Karpas-422 (cell line): Measurements from ENCODE around the gene KIF3A. TPM values are rescaled to one million over a fixed set of nuclear protein-coding genes. Genes with fewer than 3 reads are reported as not detected.

ENCODE experiments used
- DNase-seq: peaks from one replicate; pipeline ENCODE4 v3.0.0-alpha.2; 2015
- H2AFZ ChIP-seq: fragments of 200-600 bp; sonication (generic); 2 replicates; pipeline ENCODE4 v1.6.1; 2014; ENCODE audit warnings: antibody characterized with exemption, low read length, mixed read lengths
- H3K27ac ChIP-seq: fragments of 200-600 bp; sonication (generic); 2 replicates; pipeline ENCODE4 v1.5.1; 2014; ENCODE audit warnings: mild to moderate bottlenecking, low read length, moderate library complexity
- H3K27me3 ChIP-seq: fragments of 200-600 bp; sonication (generic); 2 replicates; pipeline ENCODE4 v1.6.1; 2014; ENCODE audit warnings: low read length, mixed read lengths
- H3K36me3 ChIP-seq: fragments of 200-600 bp; sonication (generic); 2 replicates; pipeline ENCODE4 v1.6.1; 2014; ENCODE audit warnings: low read length, mixed read lengths; ENCODE audit not compliant: insufficient read depth
- H3K4me1 ChIP-seq: fragments of 200-600 bp; sonication (generic); 2 replicates; pipeline ENCODE4 v1.6.1; 2014; ENCODE audit warnings: mild to moderate bottlenecking, low read length, mixed read lengths
- H3K4me2 ChIP-seq: fragments of 200-600 bp; sonication (generic); 2 replicates; pipeline ENCODE4 v1.6.1; 2014; ENCODE audit warnings: low read length, low read depth, mild to moderate bottlenecking; ENCODE audit not compliant: poor library complexity, severe bottlenecking
- H3K4me3 ChIP-seq: fragments of 200-600 bp; sonication (generic); 2 replicates; pipeline ENCODE4 v1.5.1; 2014; ENCODE audit warnings: mild to moderate bottlenecking, antibody characterized with exemption, low read length, mixed read lengths
- H3K79me2 ChIP-seq: fragments of 200-600 bp; sonication (generic); 2 replicates; pipeline ENCODE4 v1.6.1; 2014; ENCODE audit warnings: mild to moderate bottlenecking, low read length, mixed read lengths
- H3K9ac ChIP-seq: fragments of 200-600 bp; sonication (generic); 2 replicates; pipeline ENCODE4 v1.6.0; 2014; ENCODE audit warnings: low read length
- H3K9me2 ChIP-seq: fragments of 200-600 bp; sonication (generic), shearing (Covaris generic); replicated peaks from 2 replicates; pipeline ENCODE4 v1.6.0; 2014; ENCODE audit warnings: mild to moderate bottlenecking, low read length, moderate library complexity; ENCODE audit not compliant: insufficient read depth
- H3K9me3 ChIP-seq: fragments of 300-700, 200-600 bp; sonication (generic); 2 replicates; pipeline ENCODE4 v1.6.1; 2014; ENCODE audit warnings: low read length, mixed read lengths
- H4K20me1 ChIP-seq: fragments of 200-600 bp; sonication (generic); 2 replicates; pipeline ENCODE4 v1.6.1; 2014; ENCODE audit warnings: mild to moderate bottlenecking, antibody characterized with exemption, low read length, low read depth; ENCODE audit not compliant: insufficient read depth
- total RNA-seq: library from RNA; depleted of rRNA; stranded (reverse); fragments of >200 nt; shearing (Covaris generic); gene quantifications from 2 replicates; pipeline ENCODE4 v1.2.3, GENCODE V29; 2014; ENCODE audit warnings: low replicate concordance

Gene KIF3A
- total RNA-seq, 1 experiment from 2014 or later = 23.1 TPM

DNA sequence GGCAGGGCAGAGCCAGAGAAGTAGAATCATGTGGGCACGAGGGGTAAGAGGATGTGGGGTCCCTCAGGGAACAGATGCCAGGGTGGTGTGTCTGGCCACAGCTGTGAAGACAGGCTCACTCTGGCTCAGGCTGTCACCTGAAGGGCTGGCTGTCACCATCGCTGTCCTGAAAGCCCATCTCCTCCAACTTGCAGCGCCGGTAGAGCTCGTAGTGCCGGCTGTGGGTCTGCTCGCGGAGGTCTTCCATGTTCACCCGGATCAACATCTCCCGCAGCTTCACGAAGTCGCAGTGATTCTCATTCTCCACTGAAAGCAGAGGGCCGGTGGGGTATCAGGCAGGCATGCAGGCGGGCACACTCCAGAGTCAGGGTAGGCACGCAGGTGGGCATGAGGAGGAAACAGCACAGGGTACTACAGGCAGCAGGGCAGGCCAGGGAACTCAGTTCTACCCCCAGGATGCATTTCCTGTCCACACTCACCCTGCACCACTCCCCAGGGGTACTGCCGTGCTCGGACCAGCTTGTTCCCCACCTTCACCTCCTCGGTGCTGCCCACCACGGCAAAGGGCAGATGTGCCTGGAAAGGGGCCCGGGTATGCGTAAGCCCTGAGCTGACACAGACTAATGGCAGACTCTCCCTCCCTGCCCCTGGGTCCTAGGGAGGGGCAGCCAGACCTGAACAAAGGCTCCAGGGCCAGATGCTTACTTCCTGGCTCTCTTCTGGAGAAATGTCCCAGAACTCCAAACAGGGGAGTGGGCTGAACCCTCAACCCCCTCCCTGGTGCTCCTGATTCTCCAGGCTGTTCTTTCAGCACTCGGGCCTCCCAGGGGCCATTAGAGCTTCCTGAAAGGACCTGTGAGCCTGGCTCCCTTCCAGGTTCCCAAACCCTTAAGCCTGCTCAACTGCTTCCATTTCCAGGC is 24.2 kb upstream of the KIF3A start:
- H3K4me3 ChIP-seq = no peak overlapping the region
- no peaks in the 10 kb centered on the region for H3K27me3 ChIP-seq
- no peak overlapping the region for H3K9ac ChIP-seq
- H3K79me2 ChIP-seq = no peaks in the 10 kb centered on the region
- no peaks in the 10 kb centered on the region for H4K20me1 ChIP-seq
- no peaks in the 10 kb centered on the region for H3K36me3 ChIP-seq
- H3K4me1 ChIP-seq = no peaks in the 10 kb centered on the region
- no peaks in the 10 kb centered on the region for H3K9me2 ChIP-seq
- H3K4me2 ChIP-seq = no peak overlapping the region
- no peak for DNase-seq
- H3K27ac ChIP-seq = no peak overlapping the region
- no peaks in the 10 kb centered on the region for H3K9me3 ChIP-seq
- no peak overlapping the region for H2AFZ ChIP-seq

DNA sequence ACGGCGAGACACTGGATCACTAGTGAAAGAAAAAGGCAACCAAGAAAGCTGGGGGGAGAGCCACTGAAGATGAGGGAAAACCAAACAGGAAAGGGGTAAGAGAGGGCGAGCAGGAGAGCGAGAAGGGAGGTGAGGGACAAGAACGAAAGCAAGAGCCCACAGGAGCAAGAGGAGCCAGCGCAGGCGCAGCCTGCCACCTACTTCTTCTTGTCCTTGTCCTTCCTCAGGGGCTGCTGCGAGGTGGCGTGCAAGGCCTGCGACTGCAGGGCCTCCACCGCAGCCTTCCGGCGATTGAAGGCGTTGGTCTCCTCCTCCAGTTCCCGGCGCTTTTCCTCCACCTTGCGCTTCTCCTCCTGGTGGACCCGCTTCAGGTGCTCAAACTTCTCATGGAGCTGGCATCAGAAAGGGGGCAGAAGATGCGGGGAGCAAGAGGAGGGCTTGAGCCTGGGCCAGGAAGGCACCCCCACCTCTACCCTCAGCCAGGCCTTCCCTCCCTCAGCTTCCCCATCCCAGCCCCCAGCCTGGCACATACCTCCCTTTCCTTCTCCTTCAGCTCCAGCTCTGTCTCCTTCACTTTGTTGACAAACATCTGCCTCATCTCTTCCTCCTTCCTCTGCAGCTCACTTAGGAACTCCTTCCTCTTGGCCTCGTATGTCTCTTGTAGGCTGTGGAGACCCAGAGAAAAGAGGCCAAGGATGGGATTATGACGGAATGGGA is 23.4 kb upstream of the KIF3A start:
- Histone ChIP-seq H4K20me1 (no peaks in the 10 kb centered on the region), H3K9me3 (no peaks in the 10 kb centered on the region), H3K27ac (no peak overlapping the region), H3K79me2 (no peaks in the 10 kb centered on the region), H3K4me1 (no peaks in the 10 kb centered on the region), H3K9me2 (no peaks in the 10 kb centered on the region), H3K36me3 (no peaks in the 10 kb centered on the region), H3K9ac (no peak overlapping the region), H2AFZ (no peak overlapping the region), H3K27me3 (no peaks in the 10 kb centered on the region), H3K4me2 (no peak overlapping the region), H3K4me3 (no peak overlapping the region)
- DNase-seq = no peak

DNA sequence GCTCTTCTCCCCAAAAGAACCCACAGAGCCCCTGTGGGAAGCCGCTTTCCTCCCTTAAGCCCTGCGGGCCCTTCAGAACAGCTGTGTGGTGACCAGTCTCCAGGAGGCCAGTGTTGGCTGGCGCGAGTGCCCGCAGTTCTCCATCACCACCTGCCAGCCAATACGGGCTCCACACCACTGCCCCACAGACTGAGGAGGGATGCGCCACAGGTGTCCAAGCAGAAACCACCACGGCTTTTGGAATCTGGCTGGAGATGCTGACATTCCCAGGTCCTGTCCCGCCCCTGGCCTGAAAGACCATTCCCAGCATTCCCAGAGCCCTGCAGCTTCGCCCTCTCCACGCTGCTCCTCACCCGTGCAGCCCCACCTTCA is 22.7 kb upstream of the KIF3A start:
- H3K79me2 ChIP-seq = no peaks in the 10 kb centered on the region
- no peaks in the 10 kb centered on the region for H3K36me3 ChIP-seq
- no peak overlapping the region for H3K4me2 ChIP-seq
- no peak overlapping the region for H3K27ac ChIP-seq
- H3K9me2 ChIP-seq = no peaks in the 10 kb centered on the region
- no peak overlapping the region for H3K4me3 ChIP-seq
- H4K20me1 ChIP-seq = no peaks in the 10 kb centered on the region
- H3K9ac ChIP-seq = no peak overlapping the region
- no peak for DNase-seq
- H3K9me3 ChIP-seq = no peaks in the 10 kb centered on the region
- no peaks in the 10 kb centered on the region for H3K4me1 ChIP-seq
- H3K27me3 ChIP-seq = no peaks in the 10 kb centered on the region
- no peak overlapping the region for H2AFZ ChIP-seq

DNA sequence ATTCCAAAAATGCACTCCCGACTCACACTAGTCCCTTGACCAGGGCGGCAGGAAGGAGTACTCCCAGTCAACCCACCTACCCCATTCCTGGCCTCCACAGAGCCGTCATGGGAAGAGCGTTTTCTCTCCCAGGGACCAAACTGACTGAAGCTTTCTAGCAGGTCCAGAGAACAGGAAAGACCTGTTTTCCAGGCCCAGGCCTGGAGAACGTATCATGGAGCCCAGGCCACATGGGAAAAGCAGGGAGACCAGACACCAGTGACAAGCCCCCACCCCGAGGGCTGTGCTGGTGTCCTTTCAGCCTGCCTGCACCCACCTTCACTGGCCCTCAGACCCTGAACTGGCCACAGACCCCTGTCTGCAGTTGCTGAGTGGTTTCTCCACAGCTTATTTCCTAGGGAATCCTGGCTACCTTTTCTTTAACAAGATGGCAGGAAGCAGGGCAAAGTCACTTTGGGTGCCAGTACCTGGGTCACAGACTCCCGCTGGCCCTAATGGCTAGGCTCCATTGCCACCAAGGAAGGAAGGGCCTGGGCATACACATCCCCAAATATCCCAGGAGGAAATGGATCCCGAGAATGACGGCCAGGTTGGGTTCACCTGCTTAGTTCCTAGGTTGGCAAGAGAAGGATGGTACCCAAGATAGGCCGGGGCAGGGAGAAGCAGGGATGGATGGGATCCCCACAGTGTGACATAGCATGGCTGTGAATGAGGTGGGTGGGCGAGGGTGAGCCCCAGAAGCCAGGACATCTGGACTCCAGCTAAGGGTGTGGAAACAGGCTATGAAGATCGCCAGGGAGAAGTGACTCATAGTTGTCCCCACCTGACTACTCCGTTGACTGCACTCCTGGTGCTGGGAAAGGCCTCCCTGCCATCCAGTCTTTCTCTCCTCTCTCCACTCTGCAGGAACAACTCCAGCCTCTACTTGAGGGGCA is 22.0 kb upstream of the KIF3A start:
- H3K27me3 ChIP-seq = no peaks in the 10 kb centered on the region
- H3K9me3 ChIP-seq = no peaks in the 10 kb centered on the region
- H3K4me1 ChIP-seq = no peaks in the 10 kb centered on the region
- no peak overlapping the region for H2AFZ ChIP-seq
- no peak overlapping the region for H3K4me2 ChIP-seq
- no peaks in the 10 kb centered on the region for H3K79me2 ChIP-seq
- no peak overlapping the region for H3K27ac ChIP-seq
- H3K4me3 ChIP-seq = no peak overlapping the region
- H4K20me1 ChIP-seq = no peaks in the 10 kb centered on the region
- H3K9ac ChIP-seq = no peak overlapping the region
- DNase-seq = no peak
- no peaks in the 10 kb centered on the region for H3K36me3 ChIP-seq
- H3K9me2 ChIP-seq = no peaks in the 10 kb centered on the region

DNA sequence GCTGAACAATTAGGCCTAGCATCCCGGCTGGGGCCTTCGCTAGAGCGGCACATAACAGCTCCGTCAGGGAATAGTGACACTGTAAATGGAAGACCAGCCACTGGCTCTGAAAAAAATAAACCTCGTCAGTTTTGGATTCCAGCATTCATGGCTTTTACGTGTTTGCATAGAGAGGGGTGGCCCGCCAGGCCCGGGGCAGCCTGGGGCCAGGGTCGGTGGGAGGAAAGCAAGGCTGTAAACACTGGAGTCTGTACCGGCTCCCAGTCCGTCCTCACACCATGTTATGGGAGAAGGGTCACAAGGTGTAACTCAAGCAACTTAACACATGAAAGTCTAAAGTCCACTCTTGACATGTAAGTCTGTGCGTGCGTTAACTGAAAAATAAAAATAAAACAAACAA is 21.1 kb upstream of the KIF3A start:
- Histone ChIP-seq H3K27me3 (no peaks in the 10 kb centered on the region), H3K9me2 (no peaks in the 10 kb centered on the region), H3K79me2 (no peaks in the 10 kb centered on the region), H3K4me3 (no peak overlapping the region), H3K4me2 (no peak overlapping the region), H4K20me1 (no peaks in the 10 kb centered on the region), H3K36me3 (no peaks in the 10 kb centered on the region), H2AFZ (no peak overlapping the region), H3K9me3 (no peaks in the 10 kb centered on the region), H3K9ac (no peak overlapping the region), H3K27ac (no peak overlapping the region), H3K4me1 (no peaks in the 10 kb centered on the region)
- DNase-seq = no peak

DNA sequence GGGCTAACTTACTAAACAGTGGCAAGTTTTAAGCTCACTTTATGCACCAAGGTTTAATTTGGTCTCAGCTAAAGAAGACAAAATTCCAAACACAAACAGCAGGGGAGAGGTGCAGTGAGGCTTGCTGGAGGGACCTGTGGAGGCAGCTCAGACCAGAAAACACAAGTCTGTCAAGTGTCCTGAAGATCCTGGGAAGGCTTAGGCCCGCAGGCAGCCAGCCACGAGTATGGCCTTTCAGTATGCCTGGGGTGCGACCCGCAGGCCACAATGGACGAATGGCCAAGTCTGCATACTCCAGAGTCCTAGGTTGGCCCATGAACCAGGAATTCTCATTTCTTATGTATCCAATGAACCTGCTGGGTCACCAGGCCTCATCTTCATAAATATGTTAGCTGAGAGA is 19.2 kb upstream of the KIF3A start:
- Histone ChIP-seq H3K9me3 (no peaks in the 10 kb centered on the region), H3K4me1 (no peaks in the 10 kb centered on the region), H3K36me3 (no peaks in the 10 kb centered on the region), H3K4me3 (no peak overlapping the region), H4K20me1 (no peaks in the 10 kb centered on the region), H3K79me2 (no peaks in the 10 kb centered on the region), H3K27ac (no peak overlapping the region), H2AFZ (no peak overlapping the region), H3K9me2 (no peaks in the 10 kb centered on the region), H3K4me2 (no peak overlapping the region), H3K27me3 (no peaks in the 10 kb centered on the region), H3K9ac (no peak overlapping the region)
- no peak for DNase-seq

DNA sequence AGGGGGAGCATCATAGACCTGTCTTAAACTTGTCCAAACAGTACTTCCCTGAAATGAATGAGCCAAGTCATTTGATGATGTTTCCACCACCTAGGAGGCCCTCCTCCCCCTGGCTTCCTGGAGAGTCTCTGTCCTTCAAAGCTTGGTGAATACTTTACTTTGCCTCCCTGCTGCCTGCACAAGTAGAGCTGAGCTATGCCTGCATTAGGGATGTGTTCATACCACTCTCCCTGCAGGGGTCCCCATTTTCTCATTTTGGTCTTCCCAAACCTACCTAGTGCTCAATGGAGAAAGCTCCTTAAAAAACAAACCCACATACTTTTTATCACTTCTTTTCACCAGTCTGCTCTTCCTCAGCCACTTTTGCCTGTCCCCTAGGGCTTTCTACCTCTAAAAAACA is 17.6 kb upstream of the KIF3A start:
- no peak overlapping the region for H3K4me3 ChIP-seq
- H3K27ac ChIP-seq = no peak overlapping the region

DNA sequence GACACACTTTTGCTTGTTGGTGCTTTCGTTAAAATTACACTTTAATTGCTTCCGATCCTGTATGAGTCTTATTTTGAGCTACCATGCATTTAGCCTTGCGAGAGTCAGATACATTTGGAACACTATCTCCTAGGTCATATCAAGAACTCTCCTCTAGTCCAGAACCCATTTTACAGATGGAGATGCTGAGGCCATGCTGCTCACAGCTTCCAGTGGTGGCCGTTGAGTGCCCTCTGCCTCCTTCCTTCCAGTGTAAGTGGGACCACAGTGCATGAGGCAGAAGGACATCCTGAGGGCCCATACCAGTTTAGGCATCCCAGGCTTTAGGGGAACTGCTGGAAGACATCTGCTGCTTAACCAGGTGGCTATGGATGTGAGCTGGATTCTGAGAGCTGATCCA is 16.8 kb upstream of the KIF3A start:
- Histone ChIP-seq H3K79me2 (no peaks in the 10 kb centered on the region), H3K27ac (no peak overlapping the region), H4K20me1 (no peaks in the 10 kb centered on the region), H2AFZ (no peak overlapping the region), H3K9ac (no peak overlapping the region), H3K36me3 (no peaks in the 10 kb centered on the region), H3K4me3 (no peak overlapping the region), H3K4me2 (no peak overlapping the region), H3K27me3 (no peaks in the 10 kb centered on the region), H3K9me3 (no peaks in the 10 kb centered on the region), H3K4me1 (no peaks in the 10 kb centered on the region), H3K9me2 (no peaks in the 10 kb centered on the region)
- no peak for DNase-seq

More for the DNA sequence above, 17.6 kb upstream of the KIF3A start:
- H4K20me1 ChIP-seq = no peaks in the 10 kb centered on the region
- H3K9me2 ChIP-seq = no peaks in the 10 kb centered on the region
- DNase-seq = peak; percentile 51
- H2AFZ ChIP-seq = no peak overlapping the region
- H3K9me3 ChIP-seq = no peaks in the 10 kb centered on the region
- no peaks in the 10 kb centered on the region for H3K4me1 ChIP-seq
- H3K9ac ChIP-seq = no peak overlapping the region
- H3K27me3 ChIP-seq = no peaks in the 10 kb centered on the region
- H3K4me2 ChIP-seq = no peak overlapping the region
- H3K36me3 ChIP-seq = no peaks in the 10 kb centered on the region
- no peaks in the 10 kb centered on the region for H3K79me2 ChIP-seq
